ENCODE data around the gene STRIP1.

GRCh38 chr1:110086961-110087360, 52.5 kb downstream of the STRIP1 start:
- TF ChIP-seq CTCF (conservative IDR thresholded peaks at IDR 0.05): no peak
- TF ChIP-seq ZFX (IDR thresholded peaks at IDR 0.05): no peak
